Measurements from ENCODE around the gene GRIN1.

GRCh38 chr9:137192859-137193258 lies 53.9 kb downstream of the GRIN1 start:
- no peak for TF ChIP-seq POLR2A (IDR thresholded peaks at IDR 0.05; ENCODE audit: low read length)
- no peak for TF ChIP-seq GATA1 (IDR thresholded peaks at IDR 0.05; ENCODE audit: low read depth, low read length)
